Colonic mucosa (tissue), 4 donors: ENCODE results near the gene RPRML. TPM values are rescaled to one million over a fixed set of nuclear protein-coding genes. Genes with fewer than 3 reads are reported as not detected.

ENCODE experiments used
- DNase-seq: peaks from one replicate; pipeline ENCODE4 v3.0.0-alpha.2; 2020
- H3K27ac ChIP-seq: fragments of 200-600 bp; one replicate; pipeline ENCODE4 v1.8.0; 2021
- H3K27me3 ChIP-seq: fragments of 200-600 bp; one replicate; pipeline ENCODE4 v1.8.0; 2021
- H3K36me3 ChIP-seq: fragments of 200-600 bp; one replicate; pipeline ENCODE4 v1.8.0; 2021
- H3K4me1 ChIP-seq: fragments of 200-600 bp; one replicate; pipeline ENCODE4 v1.8.0; 2021; ENCODE audit warnings: mild to moderate bottlenecking
- H3K4me3 ChIP-seq: fragments of 200-600 bp; one replicate; pipeline ENCODE4 v1.8.0; 2021
- H3K9ac ChIP-seq, 2 donors: one replicate each; pipeline ENCODE4 v1.7.0; 2013; ENCODE audit warnings: control low read depth in 2 of 2, low read depth in 2 of 2, low read length in 2 of 2
- H3K9me3 ChIP-seq: fragments of 200-600 bp; one replicate; pipeline ENCODE4 v1.8.0; 2021
- CTCF ChIP-seq: fragments of 200-600 bp; IDR thresholded peaks from one replicate; pipeline ENCODE4 v1.8.0; 2022; ENCODE audit warnings: antibody characterized with exemption, mild to moderate bottlenecking
- intact Hi-C: fragments of 100-400 bp; cut with DNase I; formaldehyde crosslinking; loops from one replicate; pipeline ENCODE4 v1.14.1; 2022
- total RNA-seq, 2 donors: library from RNA; stranded (reverse); fragmentation: NEBNext Ultra II Directional in 1 of 2; extraction: Animal tissue kit (Norgen Biotek cat#: 25700) in 1 of 2; gene quantifications; one replicate each; pipeline ENCODE4 v1.2.1, GENCODE V29; 2021
- donor health status: healthy.
- donor health status: DM: no; HTN: no; CAD: no.
- donor health status: DM: no; HTN: no; CAD: no.

The RPRML gene
- total RNA-seq, 2 donors from 2014 or later, result not detected

- peaks cover 5% of the 10 kb centered on the region for H3K27me3 ChIP-seq
- no peaks in the 10 kb centered on the region for H3K4me1 ChIP-seq
- H3K36me3 ChIP-seq, result no peaks in the 10 kb centered on the region
- no peak overlapping the region for H3K27ac ChIP-seq
- intact Hi-C loops, result no loop called here
- H3K9me3 ChIP-seq, result no peaks in the 10 kb centered on the region
- H3K9ac ChIP-seq, result no peak overlapping the region
- no peak for DNase-seq
- TF ChIP-seq CTCF, result no peak
- H3K4me3 ChIP-seq, result no peak overlapping the region
Measured at GRCh38 chr17:46972346-46972745, 6.7 kb downstream of the RPRML start.

GRCh38 chr17:46971647-46972300, 7.3 kb downstream of the RPRML start:
- H3K4me3 ChIP-seq, result no peak overlapping the region
- H3K9ac ChIP-seq, result no peak overlapping the region
- no peaks in the 10 kb centered on the region for H3K9me3 ChIP-seq
- no peak overlapping the region for H3K27ac ChIP-seq
- TF ChIP-seq CTCF, result no peak
- intact Hi-C loops, result no loop called here
- no peaks in the 10 kb centered on the region for H3K27me3 ChIP-seq
- no peaks in the 10 kb centered on the region for H3K36me3 ChIP-seq
- no peaks in the 10 kb centered on the region for H3K4me1 ChIP-seq
- DNase-seq, result no peak

- Histone ChIP-seq H3K27ac (no peak overlapping the region), H3K9me3 (no peaks in the 10 kb centered on the region), H3K27me3 (no peaks in the 10 kb centered on the region), H3K4me1 (no peaks in the 10 kb centered on the region), H3K36me3 (no peaks in the 10 kb centered on the region), H3K9ac (no peak overlapping the region), H3K4me3 (no peak overlapping the region)
- no peak for TF ChIP-seq CTCF
- intact Hi-C loops, result no loop called here
- DNase-seq, result no peak
Measured at GRCh38 chr17:46968896-46969295, 10.2 kb downstream of the RPRML start.

- Histone ChIP-seq H3K27me3 (no peaks in the 10 kb centered on the region), H3K9ac (no peak overlapping the region), H3K36me3 (no peaks in the 10 kb centered on the region), H3K4me3 (no peak overlapping the region), H3K27ac (no peak overlapping the region), H3K4me1 (no peaks in the 10 kb centered on the region), H3K9me3 (no peaks in the 10 kb centered on the region)
- TF ChIP-seq CTCF, result no peak
- no peak for DNase-seq
- intact Hi-C loops, result no loop called here
Measured at GRCh38 chr17:46968224-46968834, 10.7 kb downstream of the RPRML start.

- intact Hi-C loops, result no loop called here
- H3K9me3 ChIP-seq, result no peaks in the 10 kb centered on the region
- no peaks in the 10 kb centered on the region for H3K36me3 ChIP-seq
- DNase-seq, result no peak
- no peak overlapping the region for H3K4me3 ChIP-seq
- no peak overlapping the region for H3K27ac ChIP-seq
- H3K4me1 ChIP-seq, result no peaks in the 10 kb centered on the region
- H3K9ac ChIP-seq, result no peak overlapping the region
- TF ChIP-seq CTCF, result no peak
- H3K27me3 ChIP-seq, result no peaks in the 10 kb centered on the region
Measured at GRCh38 chr17:46964315-46965265, 14.5 kb downstream of the RPRML start.
